KMS-11 (cell line): Measurements from ENCODE around the gene RNU6-9.

ENCODE experiments used
- H2AFZ ChIP-seq: fragments of 200-600 bp; sonication (generic); 2 replicates; pipeline ENCODE4 v1.6.1; 2016; ENCODE audit warnings: antibody characterized with exemption, mixed run types, low read depth
- H3K27ac ChIP-seq: fragments of 200-600 bp; sonication (generic); 2 replicates; pipeline ENCODE4 v1.6.1; 2016; ENCODE audit warnings: mild to moderate bottlenecking, mixed run types
- H3K27me3 ChIP-seq: fragments of 200-600 bp; sonication (generic); 2 replicates; pipeline ENCODE4 v1.6.1; 2017; ENCODE audit warnings: mild to moderate bottlenecking, low read depth, mixed run types, moderate library complexity; ENCODE audit not compliant: insufficient read depth
- H3K36me3 ChIP-seq: fragments of 200-600 bp; sonication (generic); 2 replicates; pipeline ENCODE4 v1.6.1; 2017; ENCODE audit warnings: mild to moderate bottlenecking, mixed run types; ENCODE audit not compliant: insufficient read depth
- H3K4me1 ChIP-seq: fragments of 200-600 bp; sonication (generic); 2 replicates; pipeline ENCODE4 v1.6.1; 2016; ENCODE audit warnings: mild to moderate bottlenecking, low read depth, mixed run types; ENCODE audit not compliant: poor library complexity, severe bottlenecking
- H3K4me2 ChIP-seq: fragments of 200-600 bp; sonication (generic); 2 replicates; pipeline ENCODE4 v1.7.0; 2016; ENCODE audit warnings: mild to moderate bottlenecking, mixed run types
- H3K4me3 ChIP-seq: fragments of 200-600 bp; sonication (generic); IDR thresholded peaks from 2 replicates; pipeline ENCODE4 v1.6.1; 2017; ENCODE audit warnings: low read depth, low read length, mixed read lengths; ENCODE audit not compliant: insufficient read depth
- H3K79me2 ChIP-seq: fragments of 200-600 bp; sonication (generic); 2 replicates; pipeline ENCODE4 v1.6.1; 2016; ENCODE audit warnings: low read depth, mixed run types; ENCODE audit not compliant: insufficient read depth
- H3K9ac ChIP-seq: fragments of 200-600 bp; sonication (generic); 2 replicates; pipeline ENCODE4 v1.6.1; 2016; ENCODE audit warnings: mild to moderate bottlenecking, mixed run types
- H4K20me1 ChIP-seq: fragments of 200-600 bp; sonication (generic); 2 replicates; pipeline ENCODE4 v1.6.1; 2016; ENCODE audit warnings: mild to moderate bottlenecking, mixed run types; ENCODE audit not compliant: insufficient read depth
- TF ChIP-seq, protein P1 (sequence below): fragments of 200-600 bp; sonication (generic); conservative IDR thresholded peaks from 2 replicates; pipeline ENCODE4 v1.6.1; 2017; ENCODE audit warnings: low read depth, mild to moderate bottlenecking, antibody characterized with exemption, low read length, moderate library complexity, mixed read lengths

Gene RNU6-9

DNA sequence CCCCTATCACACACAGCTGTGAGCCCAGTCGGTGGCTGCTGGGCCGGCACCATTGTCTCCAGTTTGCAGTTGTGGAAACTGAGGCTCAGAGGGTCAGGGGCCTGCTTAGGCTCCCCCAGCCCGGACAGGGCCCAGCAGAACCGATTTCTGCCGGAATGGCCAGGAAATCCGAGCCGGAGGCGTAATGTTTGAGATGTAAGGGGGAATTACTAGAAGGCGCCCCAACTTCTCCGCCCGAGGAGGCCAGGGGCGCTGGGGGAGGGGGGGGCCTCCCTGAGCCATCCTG is 24.8 kb downstream of the RNU6-9 start:
- Histone ChIP-seq H3K79me2 (no peaks in the 10 kb centered on the region), H4K20me1 (no peaks in the 10 kb centered on the region), H3K4me2 (no peak overlapping the region), H2AFZ (no peak overlapping the region), H3K27me3 (peaks cover 33% of the 10 kb centered on the region), H3K4me3 (no peak overlapping the region), H3K9ac (no peak overlapping the region), H3K4me1 (peaks cover 13% of the 10 kb centered on the region), H3K36me3 (no peaks in the 10 kb centered on the region), H3K27ac (no peak overlapping the region)
- TF ChIP-seq, protein P1, sequence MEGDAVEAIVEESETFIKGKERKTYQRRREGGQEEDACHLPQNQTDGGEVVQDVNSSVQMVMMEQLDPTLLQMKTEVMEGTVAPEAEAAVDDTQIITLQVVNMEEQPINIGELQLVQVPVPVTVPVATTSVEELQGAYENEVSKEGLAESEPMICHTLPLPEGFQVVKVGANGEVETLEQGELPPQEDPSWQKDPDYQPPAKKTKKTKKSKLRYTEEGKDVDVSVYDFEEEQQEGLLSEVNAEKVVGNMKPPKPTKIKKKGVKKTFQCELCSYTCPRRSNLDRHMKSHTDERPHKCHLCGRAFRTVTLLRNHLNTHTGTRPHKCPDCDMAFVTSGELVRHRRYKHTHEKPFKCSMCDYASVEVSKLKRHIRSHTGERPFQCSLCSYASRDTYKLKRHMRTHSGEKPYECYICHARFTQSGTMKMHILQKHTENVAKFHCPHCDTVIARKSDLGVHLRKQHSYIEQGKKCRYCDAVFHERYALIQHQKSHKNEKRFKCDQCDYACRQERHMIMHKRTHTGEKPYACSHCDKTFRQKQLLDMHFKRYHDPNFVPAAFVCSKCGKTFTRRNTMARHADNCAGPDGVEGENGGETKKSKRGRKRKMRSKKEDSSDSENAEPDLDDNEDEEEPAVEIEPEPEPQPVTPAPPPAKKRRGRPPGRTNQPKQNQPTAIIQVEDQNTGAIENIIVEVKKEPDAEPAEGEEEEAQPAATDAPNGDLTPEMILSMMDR = no peak

GRCh38 chr19:918481-919198 is 25.4 kb downstream of the RNU6-9 start:
- H3K27ac ChIP-seq = no peak overlapping the region
- H3K27me3 ChIP-seq = peaks cover 33% of the 10 kb centered on the region
- H4K20me1 ChIP-seq = no peaks in the 10 kb centered on the region
- H2AFZ ChIP-seq = no peak overlapping the region
- TF ChIP-seq, protein P1 = no peak
- peaks cover 11% of the 10 kb centered on the region for H3K4me1 ChIP-seq
- H3K4me3 ChIP-seq = no peak overlapping the region
- H3K79me2 ChIP-seq = no peaks in the 10 kb centered on the region
- no peaks in the 10 kb centered on the region for H3K36me3 ChIP-seq
- no peak overlapping the region for H3K9ac ChIP-seq
- H3K4me2 ChIP-seq = no peak overlapping the region

DNA sequence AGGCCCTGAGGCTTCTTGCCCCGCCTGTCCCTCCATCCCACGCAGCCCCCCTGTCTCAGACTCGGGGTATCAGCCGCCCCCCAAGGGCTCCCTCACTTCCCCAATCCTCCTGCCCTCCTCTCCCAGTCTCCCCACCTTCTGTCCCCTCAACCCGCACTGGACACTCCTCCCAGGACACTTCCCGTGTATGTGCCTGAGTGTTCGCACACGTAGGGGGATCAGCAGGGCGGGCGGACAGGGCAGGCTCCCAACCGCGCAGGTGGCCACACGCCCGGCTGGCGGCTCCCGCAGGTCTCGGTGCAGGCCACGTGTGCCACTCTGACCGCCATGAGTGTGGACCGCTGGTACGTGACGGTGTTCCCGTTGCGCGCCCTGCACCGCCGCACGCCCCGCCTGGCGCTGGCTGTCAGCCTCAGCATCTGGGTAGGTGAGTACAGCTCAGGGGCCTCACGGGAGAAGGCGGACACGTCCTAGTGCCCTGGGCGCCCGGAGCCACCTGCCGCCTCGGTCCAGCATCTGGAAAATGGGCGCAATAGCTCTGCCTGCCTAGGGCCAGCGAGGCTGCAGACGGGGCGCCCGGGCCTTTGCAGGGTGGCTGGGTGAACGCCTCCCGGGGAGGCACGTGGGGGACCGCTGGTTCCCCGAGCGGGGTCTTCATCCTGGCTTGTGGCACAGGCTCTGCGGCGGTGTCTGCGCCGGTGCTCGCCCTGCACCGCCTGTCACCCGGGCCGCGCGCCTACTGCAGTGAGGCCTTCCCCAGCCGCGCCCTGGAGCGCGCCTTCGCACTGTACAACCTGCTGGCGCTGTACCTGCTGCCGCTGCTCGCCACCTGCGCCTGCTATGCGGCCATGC is 26.1 kb downstream of the RNU6-9 start:
- TF ChIP-seq, protein P1 = no peak
- H3K27me3 ChIP-seq = peaks cover 33% of the 10 kb centered on the region
- peaks cover 11% of the 10 kb centered on the region for H3K4me1 ChIP-seq

DNA sequence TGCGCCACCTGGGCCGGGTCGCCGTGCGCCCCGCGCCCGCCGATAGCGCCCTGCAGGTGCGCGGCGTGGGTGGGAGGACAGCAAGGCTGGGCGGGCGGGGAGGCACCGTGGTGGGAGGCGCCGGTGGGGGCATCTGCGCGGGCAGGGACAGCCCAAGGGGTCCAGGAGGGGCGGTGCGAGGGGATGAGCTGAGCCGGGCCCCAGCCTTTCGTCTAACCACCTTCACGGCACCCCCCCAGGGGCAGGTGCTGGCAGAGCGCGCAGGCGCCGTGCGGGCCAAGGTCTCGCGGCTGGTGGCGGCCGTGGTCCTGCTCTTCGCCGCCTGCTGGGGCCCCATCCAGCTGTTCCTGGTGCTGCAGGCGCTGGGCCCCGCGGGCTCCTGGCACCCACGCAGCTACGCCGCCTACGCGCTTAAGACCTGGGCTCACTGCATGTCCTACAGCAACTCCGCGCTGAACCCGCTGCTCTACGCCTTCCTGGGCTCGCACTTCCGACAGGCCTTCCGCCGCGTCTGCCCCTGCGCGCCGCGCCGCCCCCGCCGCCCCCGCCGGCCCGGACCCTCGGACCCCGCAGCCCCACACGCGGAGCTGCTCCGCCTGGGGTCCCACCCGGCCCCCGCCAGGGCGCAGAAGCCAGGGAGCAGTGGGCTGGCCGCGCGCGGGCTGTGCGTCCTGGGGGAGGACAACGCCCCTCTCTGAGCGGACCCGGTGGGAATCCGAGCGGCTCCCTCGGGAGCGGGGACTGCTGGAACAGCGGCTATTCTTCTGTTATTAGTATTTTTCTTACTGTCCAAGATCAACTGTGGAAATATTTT is 27.0 kb downstream of the RNU6-9 start:
- H3K27ac ChIP-seq = no peak overlapping the region
- H3K27me3 ChIP-seq = peaks cover 33% of the 10 kb centered on the region
- 0 out of 2 replicates have a peak overlapping the region, but pooled peaks have one; percentile 13 for H3K4me2 ChIP-seq
- no peaks in the 10 kb centered on the region for H4K20me1 ChIP-seq
- no peak overlapping the region for H3K4me3 ChIP-seq
- H3K79me2 ChIP-seq = no peaks in the 10 kb centered on the region
- no peak overlapping the region for H3K9ac ChIP-seq
- no peaks in the 10 kb centered on the region for H3K36me3 ChIP-seq
- TF ChIP-seq, protein P1 = no peak
- H2AFZ ChIP-seq = no peak overlapping the region
- H3K4me1 ChIP-seq = peaks cover 12% of the 10 kb centered on the region

More for the DNA sequence above, 26.1 kb downstream of the RNU6-9 start:
- Histone ChIP-seq H3K27ac (no peak overlapping the region), H3K4me2 (no peak overlapping the region), H2AFZ (no peak overlapping the region), H3K36me3 (no peaks in the 10 kb centered on the region), H3K4me3 (no peak overlapping the region), H4K20me1 (no peaks in the 10 kb centered on the region), H3K79me2 (no peaks in the 10 kb centered on the region), H3K9ac (no peak overlapping the region)
